Activated CD8-positive, alpha-beta memory T cell treated with anti-CD3 and anti-CD28 coated beads, Interleukin-2, amount 50 U/mL, for 24 hours (primary cell): ENCODE results near the gene KLRF2.

Experiments
- DNase-seq: peaks from one replicate; pipeline ENCODE4 v3.0.0-alpha.2; 2020; ENCODE audit errors: extremely low read depth

KLRF2 gene

GRCh38 chr12:9888665-9889273 lies 7.5 kb downstream of the KLRF2 start:
- no peak for DNase-seq

DNA sequence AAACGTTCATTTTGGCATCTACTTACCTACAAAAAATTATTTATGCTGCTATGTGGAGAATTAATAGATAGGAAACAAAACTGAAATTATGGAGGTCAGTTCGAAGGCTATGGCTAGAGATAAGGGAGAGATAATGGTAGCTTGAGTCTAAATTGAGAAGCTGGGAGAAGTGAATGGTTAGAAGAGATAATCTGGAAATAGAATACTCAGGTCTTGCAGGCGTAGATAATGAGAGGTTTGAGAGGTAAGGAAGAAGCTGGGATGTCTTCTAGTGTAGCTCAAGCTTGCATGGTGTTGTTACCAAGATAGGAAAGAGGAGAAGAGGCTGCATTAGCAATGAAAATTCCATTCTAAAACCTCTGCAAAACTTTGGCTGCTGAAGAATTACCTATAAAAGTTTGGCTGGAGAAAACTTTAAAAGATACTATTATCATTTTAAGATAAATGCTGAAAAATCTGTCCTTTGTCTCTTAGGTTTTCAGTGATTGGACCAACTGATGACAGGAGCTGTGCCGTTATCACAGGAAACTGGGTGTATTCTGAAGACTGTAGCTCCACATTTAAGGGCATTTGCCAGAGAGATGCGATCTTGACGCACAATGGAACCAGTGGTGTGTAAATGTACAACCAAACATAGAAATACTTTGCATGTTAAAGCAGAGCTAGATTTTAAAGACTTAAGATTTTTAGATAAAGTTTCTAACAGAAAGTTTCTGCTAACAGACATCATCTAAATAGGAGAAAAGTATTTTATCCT lies 14.1 kb downstream of the KLRF2 start:
- DNase-seq: no peak

- no peak for DNase-seq
These were observed 16.2 kb downstream of the KLRF2 start for GRCh38 chr12:9897535-9897934.

- no peak for DNase-seq
These were observed 17.9 kb downstream of the KLRF2 start for GRCh38 chr12:9899209-9899608.

GRCh38 chr12:9900930-9901329 lies 19.6 kb downstream of the KLRF2 start:
- DNase-seq: no peak

DNA sequence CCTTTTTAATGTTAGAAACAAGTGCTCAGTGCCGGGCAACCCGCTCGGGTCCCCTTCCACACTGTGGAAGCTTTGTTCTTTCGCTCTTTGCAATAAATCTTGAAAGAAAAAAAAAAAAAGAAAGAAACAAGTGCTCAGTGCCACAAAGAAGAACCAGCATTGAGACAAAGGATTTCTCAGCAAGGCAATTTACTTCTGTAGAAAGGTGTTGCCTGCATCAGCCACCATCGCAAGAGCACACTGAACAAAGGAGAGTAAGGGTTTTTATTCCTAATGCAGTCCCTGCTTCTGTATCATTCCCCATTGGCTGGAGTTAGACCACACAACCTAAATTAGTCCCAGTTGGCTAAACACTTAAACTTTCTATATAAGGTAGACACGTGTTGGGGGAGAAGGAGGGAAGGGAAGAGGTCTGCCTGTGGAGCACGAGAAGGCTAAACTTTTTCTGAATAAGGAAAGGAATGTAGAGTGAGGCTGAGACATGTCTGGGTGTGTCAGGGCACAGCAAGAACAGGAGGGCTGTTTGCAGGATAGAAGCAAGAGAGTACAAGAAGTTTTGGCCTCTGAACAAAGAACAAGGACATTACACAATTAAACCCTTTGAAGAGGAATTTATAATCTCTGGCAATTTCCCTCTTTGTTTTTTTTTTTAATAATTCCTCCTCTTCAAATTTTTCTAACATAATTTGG lies 21.4 kb downstream of the KLRF2 start:
- DNase-seq: no peak

- DNase-seq: peak; percentile 4
These were observed 25.6 kb downstream of the KLRF2 start for GRCh38 chr12:9906873-9907272.

DNA sequence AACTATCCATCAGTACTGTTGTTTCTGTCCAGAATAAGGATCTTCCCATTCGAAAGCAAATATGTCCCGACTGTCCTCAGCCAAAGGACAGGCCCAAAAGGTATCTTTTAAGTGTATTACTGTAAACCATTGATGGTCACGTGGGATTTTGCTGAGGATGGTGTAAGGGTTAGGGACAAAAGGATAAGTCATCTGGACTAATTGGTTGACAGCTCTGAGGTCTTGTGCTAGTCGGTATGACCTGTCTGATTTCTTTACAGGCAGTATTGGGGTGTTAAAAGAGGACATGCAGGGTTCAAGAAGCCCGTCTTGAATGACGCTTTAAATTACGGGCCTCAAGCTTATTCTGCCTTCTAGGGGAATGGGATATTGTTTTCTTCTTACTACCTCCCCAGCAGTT lies 26.5 kb downstream of the KLRF2 start:
- no peak for DNase-seq

DNA sequence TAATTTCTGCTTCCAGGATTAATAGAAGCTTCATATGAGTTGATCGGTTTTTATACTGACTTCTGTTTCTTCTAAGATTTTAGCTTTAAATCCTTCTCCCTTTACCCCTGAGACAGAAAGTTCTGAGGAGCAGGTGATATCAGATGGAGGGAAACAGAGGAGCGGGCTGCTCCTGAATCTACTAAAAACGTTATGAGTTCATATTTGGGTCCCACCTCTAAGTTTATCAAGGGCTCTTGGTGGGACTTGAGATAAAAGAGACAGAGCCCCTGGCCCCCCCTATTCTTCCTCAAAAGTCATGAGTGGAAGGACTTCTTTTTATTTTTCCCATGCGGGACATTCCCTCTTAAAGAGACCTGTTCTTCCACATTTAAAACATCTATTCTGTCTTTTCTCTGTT lies 27.1 kb downstream of the KLRF2 start:
- no peak for DNase-seq

- no peak for DNase-seq
These were observed 28.4 kb downstream of the KLRF2 start for GRCh38 chr12:9909724-9910123.

- no peak for DNase-seq
These were observed 29.6 kb downstream of the KLRF2 start for GRCh38 chr12:9910716-9911421.

DNA sequence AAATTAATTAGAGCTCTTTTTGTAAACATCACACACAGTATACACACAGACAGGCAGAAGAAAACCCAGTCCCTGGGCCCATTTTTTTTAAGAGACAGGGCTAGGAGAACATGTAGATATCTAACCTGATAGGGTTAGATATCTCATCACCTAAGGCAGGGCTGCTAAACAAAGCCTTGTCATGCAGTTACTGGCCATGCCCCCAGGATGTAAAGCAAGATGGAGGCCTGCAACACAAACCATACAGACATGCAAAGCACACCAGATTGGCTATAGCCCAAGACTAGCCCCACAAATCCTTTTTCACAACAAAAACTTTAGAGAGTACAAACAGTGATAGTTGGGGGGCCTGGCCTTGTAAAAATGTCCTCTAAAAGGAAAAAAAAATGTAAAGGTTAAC lies 30.4 kb downstream of the KLRF2 start:
- no peak for DNase-seq

- DNase-seq: no peak
These were observed 38.2 kb downstream of the KLRF2 start for GRCh38 chr12:9919443-9919842.

DNA sequence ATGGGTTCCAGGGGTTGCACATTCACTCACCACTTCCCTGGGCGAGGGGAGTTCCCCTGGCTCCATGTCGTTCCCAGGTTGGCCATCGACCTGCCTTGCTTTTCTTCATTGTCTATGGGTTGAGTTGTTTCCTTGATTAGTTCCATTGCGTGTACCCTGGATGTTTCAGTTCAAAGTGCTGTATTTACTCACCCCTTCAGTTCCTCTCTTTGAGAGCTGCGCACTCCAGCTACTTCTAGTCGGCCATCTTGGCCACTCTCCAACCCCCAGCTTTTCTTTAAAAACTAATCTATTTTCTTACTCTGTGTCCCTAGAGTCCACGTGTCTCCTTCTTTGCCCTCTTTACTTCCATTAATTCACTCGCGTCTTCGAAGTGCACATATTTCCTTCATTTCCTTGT lies 39.2 kb downstream of the KLRF2 start:
- DNase-seq: no peak

DNA sequence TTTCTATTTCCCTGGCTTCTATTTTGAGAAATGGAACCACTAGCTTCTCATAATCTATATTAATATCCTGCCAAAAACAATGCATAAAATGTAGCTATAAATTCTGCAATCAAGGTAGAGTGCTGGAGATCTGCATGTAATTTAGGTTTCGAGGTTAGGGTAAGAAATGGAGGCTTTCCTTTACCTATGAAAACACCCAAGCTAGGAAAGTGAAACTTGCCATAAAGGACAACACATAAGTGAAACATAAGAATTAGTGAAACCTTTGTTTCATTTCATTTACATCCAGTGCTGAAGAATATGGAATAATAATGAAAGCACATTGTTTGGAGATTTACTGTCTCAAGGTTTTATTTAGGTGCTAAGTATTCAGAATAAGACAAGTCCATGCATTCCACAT lies 41.1 kb downstream of the KLRF2 start:
- DNase-seq: no peak

- DNase-seq: no peak
These were observed 44.6 kb downstream of the KLRF2 start for GRCh38 chr12:9925705-9926393.

- DNase-seq: no peak
These were observed 45.6 kb downstream of the KLRF2 start for GRCh38 chr12:9926876-9927275.

- DNase-seq: no peak
These were observed 47.3 kb downstream of the KLRF2 start for GRCh38 chr12:9928607-9929006.

GRCh38 chr12:9931245-9931644 lies 50.0 kb downstream of the KLRF2 start:
- no peak for DNase-seq

DNA sequence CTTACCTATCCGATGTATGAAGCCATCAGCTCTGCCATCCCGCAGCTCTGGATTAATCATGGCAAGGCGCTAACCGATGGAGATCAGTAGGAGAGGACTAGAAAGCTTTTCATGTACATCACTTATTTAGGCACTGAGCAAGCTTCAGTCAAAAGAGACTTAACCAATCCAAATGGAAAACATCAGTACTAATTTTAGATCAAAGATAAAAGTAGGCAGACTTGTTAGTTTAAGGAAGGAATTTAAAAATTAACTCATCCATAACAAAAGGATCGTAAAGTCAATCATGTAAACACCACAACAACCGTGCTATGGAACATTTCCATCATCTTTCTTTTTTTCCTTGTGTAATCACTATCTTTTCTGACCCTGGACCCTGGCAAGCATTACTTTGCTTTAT lies 51.0 kb downstream of the KLRF2 start, which contains the start of gene CLEC2A:
CLEC2A (minus strand) TSS at position 101 of the 400 bp plus-strand sequence; CDS start at position 60, 41 bp downstream.
- no peak for DNase-seq

DNA sequence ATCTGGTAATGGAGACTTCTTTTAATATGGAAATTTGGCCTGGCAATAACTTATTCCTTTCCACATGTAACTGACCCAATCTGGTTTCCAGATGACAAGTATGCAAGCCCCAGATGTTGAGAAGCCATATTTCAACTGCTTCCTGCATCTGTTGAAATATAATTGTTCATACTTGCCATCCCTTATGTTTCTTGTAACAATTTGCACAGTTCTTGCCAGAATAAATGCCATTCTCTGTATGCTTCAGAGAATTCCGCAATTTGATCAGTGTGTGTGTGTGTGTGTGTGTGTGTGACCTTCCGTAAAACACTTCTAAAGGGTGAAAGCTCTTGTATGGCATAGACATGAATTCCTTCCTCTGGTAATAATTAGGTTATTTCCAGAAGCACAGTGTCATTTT lies 52.7 kb downstream of the KLRF2 start:
- DNase-seq: no peak

GRCh38 chr12:9935026-9935425 lies 53.7 kb downstream of the KLRF2 start:
- no peak for DNase-seq
